ENCODE data around the gene CALY. TPM values are rescaled to one million over a fixed set of nuclear protein-coding genes. Genes with fewer than 3 reads are reported as not detected.

Gene CALY
- total RNA-seq, 1 donor from 2014 or later, result 4.7 TPM

GRCh38 chr10:133277277-133277992 is 59.3 kb downstream of the CALY start:
- H3K27ac ChIP-seq, result no peak overlapping the region
- no peak overlapping the region for H3K4me3 ChIP-seq
- intact Hi-C loops (cut with DNase I), result no loop called here
- TF ChIP-seq POLR2AphosphoS5 (IDR thresholded peaks at IDR 0.05; ENCODE audit: insufficient read depth in 1 of 2, low read depth in 1 of 2) (no peak), POLR2A (IDR thresholded peaks at IDR 0.05) (no peak)
- TF ChIP-seq, protein P1, sequence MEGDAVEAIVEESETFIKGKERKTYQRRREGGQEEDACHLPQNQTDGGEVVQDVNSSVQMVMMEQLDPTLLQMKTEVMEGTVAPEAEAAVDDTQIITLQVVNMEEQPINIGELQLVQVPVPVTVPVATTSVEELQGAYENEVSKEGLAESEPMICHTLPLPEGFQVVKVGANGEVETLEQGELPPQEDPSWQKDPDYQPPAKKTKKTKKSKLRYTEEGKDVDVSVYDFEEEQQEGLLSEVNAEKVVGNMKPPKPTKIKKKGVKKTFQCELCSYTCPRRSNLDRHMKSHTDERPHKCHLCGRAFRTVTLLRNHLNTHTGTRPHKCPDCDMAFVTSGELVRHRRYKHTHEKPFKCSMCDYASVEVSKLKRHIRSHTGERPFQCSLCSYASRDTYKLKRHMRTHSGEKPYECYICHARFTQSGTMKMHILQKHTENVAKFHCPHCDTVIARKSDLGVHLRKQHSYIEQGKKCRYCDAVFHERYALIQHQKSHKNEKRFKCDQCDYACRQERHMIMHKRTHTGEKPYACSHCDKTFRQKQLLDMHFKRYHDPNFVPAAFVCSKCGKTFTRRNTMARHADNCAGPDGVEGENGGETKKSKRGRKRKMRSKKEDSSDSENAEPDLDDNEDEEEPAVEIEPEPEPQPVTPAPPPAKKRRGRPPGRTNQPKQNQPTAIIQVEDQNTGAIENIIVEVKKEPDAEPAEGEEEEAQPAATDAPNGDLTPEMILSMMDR (IDR thresholded peaks at IDR 0.05), result no peak
- no peaks in the 10 kb centered on the region for H3K9me3 ChIP-seq
- DNase-seq (ENCODE audit: extremely low spot score in 2 of 2), result no peak
- H3K36me3 ChIP-seq, result peaks cover 2 to 38% of the 10 kb centered on the region in 2 donors
- peaks cover 16% of the 10 kb centered on the region for H3K4me1 ChIP-seq
- H3K27me3 ChIP-seq, result no peaks in the 10 kb centered on the region

DNA sequence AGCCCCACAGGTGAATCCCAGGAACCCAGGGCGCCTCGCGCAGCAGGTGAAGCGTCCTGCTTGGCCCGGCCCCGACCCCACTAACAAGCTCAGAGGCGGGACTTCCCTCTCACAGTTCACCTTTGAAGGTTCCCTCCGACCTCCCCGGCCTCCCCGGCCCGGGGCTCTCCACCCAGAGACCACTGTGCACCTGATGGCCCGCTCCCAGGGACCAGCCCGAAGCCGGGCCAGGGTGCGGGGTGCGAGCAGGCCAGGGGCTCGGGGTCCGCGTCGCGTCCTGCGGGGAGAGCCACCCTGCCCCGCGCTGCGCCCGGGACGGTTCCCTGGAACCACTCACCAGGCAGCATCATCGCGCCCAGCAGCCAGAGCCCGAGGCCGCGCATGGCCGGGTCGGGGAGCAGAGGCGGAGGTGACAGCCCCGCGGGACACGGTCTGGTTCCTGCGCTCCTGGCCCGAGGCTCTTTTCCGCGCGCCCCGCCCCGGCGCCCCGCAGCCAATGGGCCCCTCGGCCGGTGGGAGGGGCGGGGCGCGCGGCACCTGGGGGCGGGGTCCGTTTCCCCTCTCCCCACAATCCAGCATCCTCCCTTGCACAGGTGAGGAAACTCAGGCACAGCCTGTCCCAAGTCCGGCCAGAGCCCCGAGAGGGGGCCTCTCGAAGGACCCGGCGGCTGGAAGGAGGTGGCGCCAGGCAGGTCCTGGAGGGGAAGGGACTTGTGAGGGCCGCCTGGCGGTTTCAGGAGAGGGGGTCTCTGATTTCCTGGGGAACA is 60.1 kb downstream of the CALY start, which contains the start of gene ADAM8:
Gene ADAM8, minus strand, starts transcription at position 434 of the 767 bp plus-strand sequence. Its CDS starts 51 bp downstream, at position 383.
- Histone ChIP-seq H3K27me3 (no peaks in the 10 kb centered on the region), H3K27ac (no peak within 1 kb of the TSS), H3K4me1 (peaks cover 16% of the 10 kb centered on the region), H3K4me3 (peak within 1 kb of the TSS; percentile 30), H3K36me3 (peaks cover 0 to 30% of the 10 kb centered on the region in 2 donors), H3K9me3 (no peaks in the 10 kb centered on the region)
- no peak for DNase-seq (ENCODE audit: extremely low spot score in 2 of 2)
- intact Hi-C loops (cut with DNase I), result no loop called here
- TF ChIP-seq POLR2A (IDR thresholded peaks at IDR 0.05) (no peak), POLR2AphosphoS5 (IDR thresholded peaks at IDR 0.05; ENCODE audit: insufficient read depth in 1 of 2, low read depth in 1 of 2) (no peak)
- TF ChIP-seq, protein P1 (IDR thresholded peaks at IDR 0.05), result no peak

DNA sequence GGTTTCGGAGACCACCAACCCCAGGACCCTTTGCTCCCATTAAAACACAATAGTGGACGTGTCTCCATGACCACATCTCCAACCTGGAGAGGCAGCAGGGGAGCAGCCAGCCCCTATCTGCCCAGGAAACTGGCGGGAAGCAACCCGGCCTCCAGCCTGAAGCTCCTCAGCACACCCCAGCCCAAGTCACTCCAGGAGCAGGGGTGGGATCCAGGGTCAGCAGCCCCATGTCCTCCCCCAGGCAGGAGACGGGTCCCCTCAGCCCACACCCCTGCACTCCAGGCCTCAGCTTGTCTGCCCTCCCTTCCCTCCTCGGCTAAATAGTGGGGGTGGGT is 60.6 kb downstream of the CALY start:
- intact Hi-C loops (cut with DNase I), result no loop called here
- Histone ChIP-seq H3K36me3 (peaks cover 0 to 25% of the 10 kb centered on the region in 2 donors), H3K4me3 (peak overlapping the region; percentile 30), H3K9me3 (no peaks in the 10 kb centered on the region), H3K4me1 (peaks cover 16% of the 10 kb centered on the region), H3K27me3 (no peaks in the 10 kb centered on the region), H3K27ac (no peak overlapping the region)
- no peak for DNase-seq (ENCODE audit: extremely low spot score in 2 of 2)
- TF ChIP-seq POLR2A (IDR thresholded peaks at IDR 0.05) (no peak), POLR2AphosphoS5 (IDR thresholded peaks at IDR 0.05; ENCODE audit: insufficient read depth in 1 of 2, low read depth in 1 of 2) (no peak)
- TF ChIP-seq, protein P1 (IDR thresholded peaks at IDR 0.05), result no peak

DNA sequence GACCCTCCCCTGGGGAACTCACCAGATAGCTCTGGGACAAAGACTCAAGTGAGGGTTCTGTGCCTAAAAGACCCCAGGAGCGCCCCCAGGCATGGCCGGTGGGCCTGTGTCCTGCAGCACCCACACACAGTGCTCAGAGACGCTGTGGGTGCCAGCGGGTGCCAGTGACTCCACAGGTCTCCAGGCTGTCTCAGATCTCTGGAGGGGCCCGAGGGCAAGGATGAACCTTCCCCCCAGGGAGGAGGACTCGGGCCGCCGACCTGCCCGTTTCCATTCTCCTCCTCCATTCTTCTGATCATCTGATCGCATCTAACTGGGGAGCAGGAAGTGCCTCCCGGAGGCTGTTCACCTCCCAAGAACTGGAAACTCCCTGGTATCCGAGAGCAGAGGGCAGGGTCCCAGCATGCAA is 61.0 kb downstream of the CALY start:
- no peak for DNase-seq (ENCODE audit: extremely low spot score in 2 of 2)
- H3K27me3 ChIP-seq, result no peaks in the 10 kb centered on the region
- H3K27ac ChIP-seq, result no peak overlapping the region
- peak overlapping the region; percentile 30 for H3K4me3 ChIP-seq
- intact Hi-C loops (cut with DNase I), result no loop called here
- TF ChIP-seq POLR2A (IDR thresholded peaks at IDR 0.05), result no peak
- TF ChIP-seq, protein P1 (IDR thresholded peaks at IDR 0.05), result no peak
- no peak for TF ChIP-seq POLR2AphosphoS5 (IDR thresholded peaks at IDR 0.05; ENCODE audit: insufficient read depth in 1 of 2, low read depth in 1 of 2)
- H3K4me1 ChIP-seq, result peaks cover 16% of the 10 kb centered on the region
- peaks cover 0 to 22% of the 10 kb centered on the region in 2 donors for H3K36me3 ChIP-seq
- H3K9me3 ChIP-seq, result no peaks in the 10 kb centered on the region

Measured in vagina (tissue), 2 donors.